NCI-H1092 treated with DMSO at 0.1 percent for 48 hours (cell line): ENCODE results near the gene THG1L.
"Not testable (repeated sequence)": the region's sequence is repeated elsewhere in the genome, so short reads cannot be mapped to it uniquely, and the experiment has no call there.

Experiments
- DNase-seq: peaks from one replicate; lab custom pipeline; 2025; lab: John Stamatoyannopoulos, UW

THG1L gene

DNA sequence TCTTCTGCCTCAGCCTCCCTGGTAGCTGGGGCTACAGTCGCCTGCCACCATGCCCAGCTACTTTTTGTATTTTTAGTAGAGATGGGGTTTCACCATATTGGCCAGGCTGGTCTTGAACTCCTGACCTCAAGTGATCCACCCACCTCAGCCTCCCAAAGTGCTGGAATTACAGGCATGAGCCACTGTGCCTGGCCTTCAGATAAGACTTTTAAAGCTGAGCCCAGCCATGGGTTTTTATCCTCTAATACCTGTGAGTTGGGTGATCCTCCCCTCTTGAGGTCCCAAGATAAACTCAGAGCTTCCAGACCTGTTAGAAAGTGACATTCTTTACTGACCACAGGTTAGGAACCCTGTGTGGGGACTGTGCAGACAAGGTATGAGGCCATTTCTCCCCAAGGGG is 3.4 kb upstream of the THG1L start:
- DNase-seq = not testable (repeated sequence)

DNA sequence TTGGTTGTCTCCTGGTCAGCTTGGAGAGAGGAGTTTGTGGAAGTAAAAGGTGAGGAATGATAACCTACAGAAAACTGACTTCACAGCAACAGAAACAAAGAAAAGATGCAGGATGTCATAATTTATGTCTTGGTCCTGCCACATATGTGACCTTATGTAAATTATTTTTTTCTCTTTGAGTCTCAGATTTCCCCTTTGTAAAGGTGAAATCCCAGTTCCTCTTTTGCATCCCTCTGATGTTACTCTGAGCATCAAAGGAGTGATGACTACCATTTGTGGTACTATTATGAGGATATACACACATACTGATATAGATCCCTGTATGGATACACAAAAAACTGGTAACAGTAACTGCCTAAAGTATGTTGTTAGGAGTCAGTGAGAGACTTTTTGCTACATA is 1.4 kb upstream of the THG1L start:
- DNase-seq = no peak

DNA sequence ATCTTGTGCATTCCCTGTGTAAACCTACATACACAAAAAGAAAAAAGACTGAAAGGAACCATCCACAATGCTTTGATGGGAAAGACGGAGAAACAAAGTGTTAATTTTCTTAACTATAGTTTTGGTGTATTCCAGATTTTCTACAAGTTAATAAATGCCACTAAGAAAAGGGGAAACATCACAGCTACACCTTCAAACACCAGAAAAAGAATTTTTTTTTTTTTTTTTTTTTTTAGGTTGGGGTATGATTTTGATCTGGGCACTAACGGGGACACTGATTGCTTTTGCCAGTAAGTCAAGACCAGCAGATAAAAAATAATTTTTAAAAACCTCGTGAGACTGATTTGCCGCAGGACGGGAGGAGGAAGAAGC is 334 bp upstream of the THG1L start:
- no peak for DNase-seq

DNA sequence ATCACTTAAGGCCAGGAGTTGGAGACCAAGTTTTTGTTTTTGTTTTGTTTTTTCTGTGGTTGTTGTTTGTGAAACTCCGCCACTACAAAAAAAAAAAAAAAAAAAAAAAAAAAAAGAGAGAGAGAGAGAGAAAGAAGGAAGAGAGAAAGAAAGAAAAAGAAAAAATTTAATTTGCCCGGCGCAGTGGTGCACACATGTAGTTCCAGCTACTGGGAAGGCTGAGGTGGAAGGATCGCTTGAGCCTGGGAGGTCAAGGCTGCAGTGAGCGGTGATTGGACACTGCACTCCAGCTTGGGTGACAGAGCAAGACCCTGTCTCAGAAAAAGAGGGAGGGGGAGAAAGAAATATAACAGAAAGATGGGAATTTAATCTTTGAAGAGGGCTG is 902 bp downstream of the THG1L start:
- no peak for DNase-seq

DNA sequence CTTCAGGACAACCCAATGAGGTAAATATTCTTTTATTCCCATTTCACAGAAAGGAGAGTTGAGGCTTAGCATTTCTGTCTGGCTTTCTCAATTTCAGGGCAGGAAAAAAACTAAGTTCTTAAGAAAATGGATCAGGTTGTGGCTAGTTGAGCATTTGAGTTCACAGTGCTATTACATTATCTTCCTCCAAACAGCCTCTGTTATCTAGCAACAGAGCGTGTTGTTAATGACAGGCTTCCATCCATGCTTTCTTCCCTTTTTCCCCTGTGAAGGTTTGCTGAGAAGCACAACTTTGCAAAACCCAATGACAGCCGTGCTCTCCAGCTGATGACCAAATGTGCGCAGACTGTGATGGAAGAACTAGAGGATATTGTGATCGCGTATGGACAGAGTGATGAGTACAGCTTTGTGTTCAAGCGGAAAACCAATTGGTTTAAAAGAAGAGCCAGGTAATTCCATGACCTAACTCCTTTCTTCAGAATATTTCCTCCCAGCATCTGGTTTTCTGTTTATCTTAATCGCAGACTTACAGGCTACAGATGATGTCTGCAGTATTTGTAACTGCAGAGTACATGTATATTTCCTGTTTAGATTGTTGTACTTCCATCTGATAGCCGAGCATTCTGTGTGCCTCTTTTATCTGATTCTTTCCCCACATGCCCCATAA is 1.5 kb downstream of the THG1L start:
- no peak for DNase-seq

DNA sequence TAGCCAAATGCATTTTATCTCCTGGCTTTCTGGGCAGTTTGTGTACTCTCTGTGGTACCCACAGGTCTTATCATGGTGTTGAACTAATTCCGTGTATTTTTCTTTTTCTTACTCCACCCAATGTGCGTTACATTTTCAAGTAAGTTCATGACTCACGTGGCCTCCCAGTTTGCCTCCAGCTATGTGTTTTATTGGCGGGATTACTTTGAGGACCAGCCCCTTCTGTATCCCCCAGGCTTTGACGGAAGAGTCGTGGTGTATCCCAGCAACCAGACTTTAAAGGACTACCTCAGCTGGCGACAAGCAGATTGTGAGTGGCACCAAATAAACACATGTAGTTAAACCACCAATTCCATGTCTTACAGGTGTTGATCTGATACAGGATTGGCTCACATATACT is 3.2 kb downstream of the THG1L start:
- DNase-seq = no peak

DNA sequence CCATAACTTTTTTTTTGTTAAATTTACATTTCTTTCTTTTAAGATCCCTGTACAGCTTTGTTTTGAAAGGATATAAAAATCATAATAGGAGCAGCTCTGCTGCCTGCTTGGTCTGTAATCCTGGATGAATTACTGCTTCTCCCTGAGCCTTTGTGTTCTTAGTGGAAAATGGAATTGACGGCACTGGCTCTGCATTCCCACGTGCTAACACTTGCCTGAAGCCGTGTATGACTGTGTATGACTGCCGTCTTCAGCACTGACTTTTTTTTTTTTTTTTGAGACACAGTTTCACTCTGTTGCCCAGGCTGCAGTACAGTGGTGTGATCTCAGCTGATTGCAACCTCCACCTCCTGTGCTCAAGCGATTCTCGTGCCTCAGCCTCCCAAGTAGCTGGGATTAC is 4.8 kb downstream of the THG1L start:
- DNase-seq = no peak

DNA sequence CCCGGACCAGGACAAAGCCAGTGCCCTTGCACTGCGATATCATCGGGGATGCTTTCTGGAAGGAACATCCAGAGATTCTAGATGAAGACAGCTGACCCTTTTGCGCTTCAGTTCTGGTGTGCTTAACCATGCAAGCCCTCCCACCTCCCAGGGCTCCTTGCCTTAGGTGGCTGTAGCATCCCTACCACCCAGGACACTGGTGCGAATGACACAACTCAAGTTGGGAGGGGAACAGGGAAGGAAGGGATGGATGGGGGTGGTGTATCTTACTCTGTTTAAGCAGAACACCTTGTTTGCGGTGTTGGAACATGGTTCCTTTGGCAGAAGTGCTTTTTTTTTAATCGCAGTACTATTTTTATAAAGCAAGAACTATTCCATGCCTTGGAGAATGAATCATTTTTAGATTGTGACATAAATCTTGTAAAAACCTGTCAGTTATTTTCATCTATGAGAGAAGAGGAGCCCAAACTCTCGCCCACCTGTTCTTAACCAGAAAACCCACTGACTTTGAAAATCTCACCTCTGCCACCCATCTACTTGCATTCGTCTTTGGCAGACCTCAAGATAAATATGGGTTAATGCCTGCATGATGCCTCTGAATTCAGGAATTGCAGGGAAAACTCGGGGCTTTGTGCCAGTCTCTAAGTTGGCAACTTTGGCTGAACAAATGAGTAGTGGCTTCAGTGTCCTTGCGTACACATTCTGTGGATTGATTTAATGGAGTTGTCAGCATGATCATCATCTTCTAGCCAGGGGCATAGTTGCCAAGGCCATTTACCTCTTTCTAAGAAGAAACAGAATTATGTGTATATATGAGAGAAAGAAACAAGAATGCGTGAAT is 8.4 kb downstream of the THG1L start:
- no peak for DNase-seq

DNA sequence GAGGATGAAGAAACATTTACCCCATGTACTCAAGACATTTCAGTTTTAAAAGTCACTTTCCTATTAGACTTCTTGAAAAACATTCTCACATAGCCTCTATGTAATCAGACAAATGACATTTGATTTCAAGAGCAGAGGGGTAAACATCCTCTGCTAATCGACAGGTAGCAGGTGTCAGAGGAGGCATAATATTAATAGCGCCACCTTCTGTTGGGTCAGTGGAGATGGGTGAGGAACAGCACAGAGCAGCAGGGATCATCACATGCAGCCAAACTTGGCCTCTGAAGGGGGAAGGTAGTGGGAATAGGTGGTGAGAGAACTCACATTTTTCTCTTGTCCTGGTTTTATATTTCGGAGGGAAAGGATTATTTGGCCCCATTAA is 9.0 kb downstream of the THG1L start:
- peak; percentile 4 for DNase-seq

DNA sequence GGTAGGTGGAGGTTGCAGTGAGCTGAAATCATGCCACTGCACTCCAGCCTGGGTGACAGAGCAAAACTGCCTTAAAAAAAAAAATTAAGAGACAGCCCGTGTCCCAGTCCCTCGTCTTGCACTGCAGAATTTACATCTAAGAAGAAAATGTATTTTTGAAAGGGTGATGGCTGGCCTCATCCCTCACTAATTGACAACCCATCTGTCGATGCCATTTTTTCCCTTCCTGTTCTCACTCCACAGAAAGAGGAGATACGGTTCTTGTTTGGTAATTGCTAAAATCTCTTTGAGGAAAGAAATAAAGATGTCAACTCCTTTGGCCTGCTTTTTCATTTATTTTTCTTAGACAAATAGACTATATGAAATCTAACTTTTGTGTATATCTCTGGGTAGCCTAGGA is 9.9 kb downstream of the THG1L start:
- DNase-seq = no peak

DNA sequence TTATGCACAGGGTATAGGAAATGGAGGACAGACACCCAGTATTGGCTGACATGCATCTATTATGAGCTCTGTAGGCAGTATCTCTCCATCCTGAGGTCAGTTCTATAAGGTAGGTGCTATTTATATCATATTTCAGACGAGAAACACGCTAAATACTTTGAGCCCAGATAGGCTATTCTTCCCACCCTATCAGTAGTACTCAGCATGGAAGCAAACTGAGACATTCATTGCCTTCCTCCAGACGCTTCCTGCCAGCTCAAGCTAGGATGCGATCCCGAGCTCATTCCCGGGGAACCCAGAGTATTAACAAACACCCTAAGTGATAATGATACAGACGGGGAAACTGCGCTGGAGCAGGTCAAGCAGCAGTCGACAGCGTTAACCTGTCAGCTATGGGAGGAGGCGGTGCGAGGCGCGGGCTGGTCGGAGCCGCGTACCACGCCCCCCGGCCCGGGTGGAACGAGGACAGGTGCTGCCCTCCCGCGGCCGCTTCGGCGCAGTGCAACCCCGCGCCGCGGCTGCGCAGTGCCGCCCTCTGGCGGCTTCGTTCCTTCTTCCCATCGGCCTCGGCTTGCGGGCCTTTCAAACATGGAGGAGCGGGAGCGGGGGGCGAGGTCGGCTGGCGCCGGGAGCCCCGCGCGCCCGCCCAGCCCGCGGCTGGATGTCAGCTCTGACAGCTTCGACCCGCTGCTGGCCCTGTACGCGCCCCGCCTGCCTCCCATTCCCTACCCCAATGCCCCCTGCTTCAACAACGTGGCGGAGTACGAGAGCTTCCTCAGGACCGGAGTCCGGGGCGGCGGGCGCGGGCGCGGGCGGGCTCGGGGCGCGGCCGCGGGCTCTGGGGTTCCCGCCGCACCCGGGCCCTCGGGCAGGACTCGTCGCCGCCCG is 12.2 kb downstream of the THG1L start, which contains the start of gene LSM11:
TSS of gene LSM11 (plus strand) at position 550 of the 888 bp plus-strand sequence. CDS start at position 589, 39 bp downstream.
- peak; percentile 74 for DNase-seq

DNA sequence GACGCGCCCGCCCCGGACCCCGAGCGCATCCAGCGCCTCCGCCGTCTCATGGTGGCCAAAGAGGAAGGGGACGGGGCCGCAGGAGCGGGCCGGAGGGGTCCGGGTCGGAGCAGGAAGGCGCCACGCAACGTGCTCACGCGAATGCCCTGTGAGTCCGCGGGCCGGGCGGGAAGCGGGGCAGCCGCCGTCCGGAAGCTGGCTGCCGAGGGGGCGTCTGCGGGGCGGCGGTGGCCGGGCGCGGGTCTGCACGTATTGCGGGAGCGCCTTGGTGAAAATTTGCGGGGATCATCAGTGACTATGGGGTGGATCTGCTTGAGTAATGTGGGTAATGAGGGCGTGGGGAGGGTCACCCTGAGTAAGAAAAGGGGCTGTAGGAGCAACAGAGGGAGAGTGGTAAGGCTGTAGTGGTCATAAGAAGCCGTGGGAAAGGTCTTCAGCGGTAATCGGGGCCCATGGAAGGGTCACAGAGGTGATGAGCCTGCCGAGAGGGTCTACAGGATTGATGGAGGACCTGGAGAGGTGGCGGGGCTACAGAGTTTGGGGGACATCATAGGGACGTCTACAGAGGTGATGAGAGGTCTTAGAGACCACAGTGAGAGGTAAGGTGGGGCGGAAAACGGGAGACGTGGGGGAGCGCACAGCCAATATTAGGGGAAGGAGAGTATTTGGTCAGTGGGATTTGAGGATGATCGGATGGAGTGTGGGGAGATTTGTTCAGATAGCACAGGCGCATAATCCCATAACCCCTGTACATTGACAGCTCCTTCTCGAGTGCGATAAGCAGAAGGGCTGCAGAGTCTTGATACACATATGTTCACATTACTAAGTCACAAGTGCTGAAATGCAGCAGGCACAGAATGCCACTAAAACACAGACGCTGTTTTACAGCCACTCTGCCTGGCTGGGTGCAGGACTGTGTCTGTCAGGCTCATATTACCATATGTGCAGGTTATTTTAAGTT is 13.1 kb downstream of the THG1L start:
- no peak for DNase-seq

DNA sequence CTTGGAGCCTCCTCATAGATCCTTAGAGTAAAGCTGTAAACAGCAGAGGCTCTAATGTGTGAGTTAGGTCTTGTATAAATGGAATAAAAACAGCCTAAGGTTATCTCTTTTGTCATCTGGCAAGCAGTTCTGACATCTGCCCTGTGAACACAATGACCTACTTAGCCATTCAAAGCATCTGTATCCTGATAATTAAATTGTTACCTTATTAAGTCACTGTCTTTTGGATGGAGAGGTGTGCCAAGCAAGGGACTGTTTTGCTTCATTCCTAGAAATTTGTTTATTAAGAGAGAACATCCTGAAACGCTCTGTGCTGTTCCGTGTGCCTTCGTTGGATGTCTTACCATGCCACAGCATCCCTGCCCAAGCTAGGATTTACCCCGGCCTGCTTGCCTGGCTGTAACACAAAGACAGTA is 13.8 kb downstream of the THG1L start:
- no peak for DNase-seq

DNA sequence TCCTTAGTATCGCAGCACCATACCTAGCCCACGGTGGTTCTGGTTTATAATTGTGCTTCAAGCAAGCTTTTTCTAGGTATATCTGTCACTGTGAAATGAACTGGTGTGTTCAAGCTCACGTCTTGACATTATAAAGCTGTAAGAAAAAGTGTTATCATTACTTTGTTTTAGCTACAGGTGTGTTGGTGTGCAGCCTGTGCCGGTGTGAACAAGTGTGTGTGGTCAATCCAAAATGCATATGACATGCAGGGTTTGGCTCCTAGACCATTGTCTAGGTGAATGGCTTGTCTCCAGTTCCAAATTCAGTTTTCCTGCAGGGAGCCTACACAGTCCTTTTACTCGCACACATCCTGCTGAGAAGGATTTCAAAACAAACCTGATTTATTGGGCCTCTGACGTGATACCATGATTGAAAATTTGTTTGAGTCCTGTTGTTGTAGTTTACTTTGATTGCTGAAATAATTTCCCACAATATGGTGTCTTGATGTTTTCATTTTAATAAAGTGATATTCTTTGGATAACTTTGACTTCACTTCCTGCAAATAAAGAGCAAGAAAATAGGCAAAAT is 16.0 kb downstream of the THG1L start:
- DNase-seq = no peak

DNA sequence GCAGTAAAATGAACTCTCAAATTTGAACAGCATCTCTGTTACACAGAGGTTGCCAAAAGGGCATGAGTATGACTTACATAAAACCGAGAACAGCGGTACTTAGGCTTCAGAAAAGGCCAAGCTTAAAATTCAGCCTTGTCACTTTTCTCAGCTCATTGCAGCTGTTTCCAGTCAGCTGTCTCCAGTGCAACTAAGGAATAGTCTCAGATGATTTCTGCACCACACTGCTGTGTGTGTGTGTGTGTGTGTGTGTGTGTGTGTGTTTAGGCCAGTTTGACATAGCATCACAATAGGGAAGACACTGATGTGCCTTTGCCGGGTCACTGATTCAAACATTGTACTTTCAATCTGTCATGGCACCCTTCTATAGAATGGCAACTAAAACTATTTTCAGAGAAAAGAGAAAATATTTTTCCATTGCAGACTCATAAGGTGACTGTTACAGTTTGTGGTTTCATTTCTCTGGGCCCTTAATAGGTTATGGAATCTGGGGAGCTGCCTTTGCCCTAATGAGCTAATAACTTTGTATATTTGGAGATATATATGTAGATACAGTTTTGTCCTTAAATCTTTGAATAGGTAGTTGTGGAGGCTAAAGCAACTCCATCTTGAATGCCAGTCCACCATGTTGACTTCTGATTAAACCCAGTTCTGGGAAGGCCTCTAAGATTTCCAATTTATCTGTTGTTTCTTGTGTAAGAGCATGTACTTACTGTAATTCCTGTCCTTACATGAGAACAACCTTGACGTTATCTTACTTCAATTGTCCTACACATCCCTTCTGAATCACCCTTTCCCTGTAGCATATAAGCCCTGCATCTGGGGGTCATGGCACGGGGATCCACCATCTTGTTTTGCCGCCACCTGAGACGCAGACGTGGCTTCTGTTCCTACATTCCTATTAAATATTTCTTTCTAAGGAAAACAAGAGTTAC is 16.8 kb downstream of the THG1L start:
- no peak for DNase-seq

DNA sequence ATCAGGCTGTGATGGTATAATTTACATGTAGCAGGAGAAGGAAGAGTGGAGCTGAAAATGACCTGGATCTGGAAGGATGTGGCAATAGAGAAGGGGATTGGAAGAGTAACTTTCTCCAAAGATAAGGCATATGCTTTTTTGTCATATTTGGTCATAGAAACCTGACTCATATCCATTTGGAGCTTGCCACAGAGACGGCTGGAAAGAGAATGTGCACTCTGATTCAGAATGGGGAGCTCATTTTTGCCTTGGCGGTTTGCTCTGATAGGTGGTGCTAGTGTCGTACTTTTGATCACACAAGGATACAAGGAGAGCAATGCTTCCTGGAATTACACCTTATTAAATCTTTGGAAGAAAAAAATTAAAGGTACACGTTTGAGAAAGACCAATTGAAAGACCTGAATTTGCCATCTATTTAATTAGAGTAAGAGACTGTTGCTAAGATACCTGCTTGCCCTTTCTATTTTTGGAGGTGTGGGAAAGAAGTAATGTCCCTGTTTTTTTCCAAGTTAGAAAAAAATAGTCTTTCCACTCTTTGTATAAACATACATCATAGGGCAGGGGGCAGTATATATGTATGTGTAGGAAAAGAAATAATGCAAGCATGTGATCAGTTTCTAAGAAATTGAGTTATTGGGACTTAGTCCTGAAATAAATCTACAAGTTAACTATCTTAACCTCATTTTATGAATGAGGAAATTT is 17.7 kb downstream of the THG1L start:
- DNase-seq = no peak

DNA sequence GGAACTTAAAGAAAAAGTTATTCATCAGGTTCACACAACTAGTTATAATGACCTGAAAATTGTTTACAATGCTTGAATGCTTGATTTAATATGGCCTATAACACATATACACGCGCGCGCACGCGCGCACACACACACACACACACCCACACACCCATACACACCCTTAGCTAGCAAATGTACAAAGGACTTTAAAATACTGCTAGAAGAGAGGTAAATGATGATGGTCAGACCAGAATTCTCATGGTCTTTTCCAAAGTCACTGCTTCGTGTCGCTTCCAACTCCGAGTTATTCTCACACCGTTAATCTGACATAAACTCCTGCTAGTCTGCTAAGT is 18.2 kb downstream of the THG1L start:
- DNase-seq = no peak

DNA sequence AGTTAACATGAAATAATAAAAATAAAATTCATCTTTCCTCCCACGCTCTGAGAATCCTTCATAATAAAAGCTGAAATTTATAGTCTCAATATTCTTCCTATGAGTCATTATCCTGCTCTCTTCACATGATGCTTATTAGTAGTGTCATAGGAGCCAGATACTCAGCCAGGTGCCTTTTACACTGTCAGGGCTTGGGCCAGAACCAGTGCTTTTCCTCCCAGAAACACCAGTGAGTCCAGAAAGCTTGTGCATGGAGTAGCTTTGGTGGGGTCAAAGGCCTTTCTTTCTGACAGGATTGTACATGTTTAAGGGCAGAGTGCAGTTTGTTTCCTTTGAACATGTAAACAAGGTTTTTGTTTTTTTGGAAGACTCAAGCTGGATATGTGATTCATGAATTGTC is 19.1 kb downstream of the THG1L start:
- DNase-seq = no peak

DNA sequence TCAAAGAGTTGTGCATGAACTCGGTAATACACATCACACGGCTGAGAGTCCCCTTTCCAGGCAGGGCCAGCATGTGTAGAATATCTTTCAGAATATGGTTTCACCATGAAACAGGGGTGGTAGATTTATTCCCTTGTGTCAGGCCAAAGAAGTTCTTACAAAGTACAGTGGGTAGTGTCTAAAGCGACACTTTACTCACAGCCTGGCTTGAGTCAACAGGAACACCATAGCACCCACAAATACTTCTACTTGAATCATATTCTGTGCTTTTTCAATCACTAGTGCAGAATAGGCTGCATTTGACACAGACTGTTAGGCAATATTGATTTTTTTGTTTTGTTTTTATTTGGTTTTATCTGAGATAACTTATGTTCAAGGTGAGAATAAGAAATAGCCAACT is 24.9 kb downstream of the THG1L start:
- DNase-seq = no peak

DNA sequence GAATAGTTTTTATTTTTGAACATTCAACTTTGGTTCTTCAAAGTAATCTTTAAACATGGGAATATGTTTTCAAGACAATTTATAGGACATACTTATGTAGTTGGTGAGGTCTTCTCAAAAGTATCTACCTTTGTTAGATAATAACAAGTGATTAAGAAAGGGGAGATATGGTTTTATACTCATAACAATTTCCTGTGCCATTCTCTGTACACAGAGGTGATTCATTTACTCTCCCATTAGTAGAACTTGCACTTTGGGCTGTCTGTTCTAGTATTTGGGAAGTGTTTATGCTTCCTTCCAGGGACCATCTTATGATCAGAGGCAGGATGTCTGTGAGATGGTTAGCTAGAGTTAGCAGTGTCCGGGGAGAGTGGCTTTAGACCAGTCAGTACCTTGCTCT is 27.5 kb downstream of the THG1L start:
- no peak for DNase-seq
